AG09309 (cell line): ENCODE data around the gene PLCL2.

Experiments used
- DNase-seq: peaks from one replicate; pipeline ENCODE4 v3.0.0-alpha.2; 2010; ENCODE audit warnings: low read depth
- H3K4me3 ChIP-seq: 2 replicates; pipeline ENCODE4 v1.5.1; 2011; ENCODE audit warnings: mild to moderate bottlenecking, low read depth, low read length, moderate library complexity; ENCODE audit not compliant: control insufficient read depth
- CTCF ChIP-seq: IDR thresholded peaks from 2 replicates; pipeline ENCODE4 v1.5.1; 2011; ENCODE audit warnings: mild to moderate bottlenecking, low read depth, low read length, inconsistent platforms; ENCODE audit not compliant: insufficient read depth, control insufficient read depth; ENCODE audit errors: missing control alignments

Gene PLCL2

GRCh38 chr3:17013050-17013449 is 128.3 kb downstream of the PLCL2 start:
- TF ChIP-seq CTCF, result no peak
- H3K4me3 ChIP-seq, result no peak overlapping the region
- no peak for DNase-seq

GRCh38 chr3:17013571-17013970 is 128.8 kb downstream of the PLCL2 start:
- no peak overlapping the region for H3K4me3 ChIP-seq
- no peak for TF ChIP-seq CTCF
- no peak for DNase-seq

GRCh38 chr3:17014284-17014683 is 129.5 kb downstream of the PLCL2 start:
- no peak overlapping the region for H3K4me3 ChIP-seq
- no peak for TF ChIP-seq CTCF

GRCh38 chr3:17014709-17015108 is 130.0 kb downstream of the PLCL2 start:
- TF ChIP-seq CTCF, result no peak
- H3K4me3 ChIP-seq, result no peak overlapping the region
- DNase-seq, result no peak

More at GRCh38 chr3:17014284-17014683, 129.5 kb downstream of the PLCL2 start:
- no peak for DNase-seq

- DNase-seq, result no peak
These were observed 136.9 kb downstream of the PLCL2 start for GRCh38 chr3:17021614-17022013.

DNA sequence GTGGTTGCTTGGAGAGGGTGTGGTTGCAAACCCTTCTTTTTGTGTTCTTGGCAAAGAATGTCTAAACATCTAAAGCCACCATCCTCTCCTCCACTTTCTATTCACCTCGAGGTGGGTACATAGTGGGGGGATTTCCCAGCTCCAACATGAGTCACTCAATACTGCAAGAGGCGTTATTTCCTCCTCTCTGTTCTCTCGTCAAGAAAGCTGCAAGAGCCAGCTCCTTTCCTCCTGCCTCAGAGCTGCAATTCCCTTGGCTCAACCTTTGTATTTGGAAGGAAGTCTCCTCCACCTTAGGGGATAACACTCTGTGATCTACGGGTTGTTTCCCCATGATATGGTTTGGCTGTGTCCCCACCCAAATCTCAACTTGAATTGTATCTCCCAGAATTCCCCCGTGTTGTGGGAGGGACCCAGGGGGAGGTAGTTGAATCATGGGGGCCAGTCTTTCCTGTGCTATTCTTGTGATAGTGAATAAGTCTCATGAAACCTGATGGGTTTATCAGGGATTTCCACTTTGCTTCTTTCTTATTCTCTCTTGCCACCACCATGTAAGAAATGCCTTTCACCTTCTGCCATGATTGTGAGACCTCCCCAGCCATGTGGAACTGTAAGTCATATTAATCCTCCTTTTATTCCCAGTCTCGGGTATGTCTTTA is 138.4 kb downstream of the PLCL2 start:
- no peak for DNase-seq
- no peak for TF ChIP-seq CTCF
- H3K4me3 ChIP-seq, result no peak overlapping the region

More at GRCh38 chr3:17021614-17022013, 136.9 kb downstream of the PLCL2 start:
- no peak overlapping the region for H3K4me3 ChIP-seq
- no peak for TF ChIP-seq CTCF
